Testis (tissue), 3 donors: ENCODE results near the gene TTBK2. TPM values are rescaled to one million over a fixed set of nuclear protein-coding genes. Genes with fewer than 3 reads are reported as not detected.
A peak's percentile ranks its signal among the peaks of the same experiment; 100 is the strongest.

Experiments used
- DNase-seq: peaks from one replicate; pipeline ENCODE4 v3.0.0-alpha.2; 2019
- H3K27ac ChIP-seq, 2 donors: fragments of 200-600 bp; sonication (generic); one replicate each; pipeline ENCODE4 v1.5.1; 2019
- H3K27me3 ChIP-seq: fragments of 200-600 bp; sonication (generic); one replicate; pipeline ENCODE4 v1.5.1; 2019
- H3K36me3 ChIP-seq: fragments of 200-600 bp; sonication (generic); one replicate; pipeline ENCODE4 v1.5.1; 2017; ENCODE audit warnings: low read depth; ENCODE audit errors: missing control alignments
- H3K4me1 ChIP-seq: fragments of 200-600 bp; sonication (generic); one replicate; pipeline ENCODE4 v1.5.1; 2019
- H3K4me3 ChIP-seq, 2 donors: fragments of 200-600 bp; sonication (generic); one replicate each; pipeline ENCODE4 v1.5.1; 2017 to 2019
- H3K9me3 ChIP-seq: fragments of 200-600 bp; sonication (generic); one replicate; pipeline ENCODE4 v1.5.1; 2017
- POLR2A ChIP-seq: fragments of 450-650 bp; IDR thresholded peaks from one replicate; pipeline ENCODE4 v1.6.1; 2017; ENCODE audit warnings: antibody characterized with exemption, mild to moderate bottlenecking, moderate library complexity
- WGBS, 2 donors: methylation state at CpG; one replicate each; pipeline ENCODE4 v1.1.5; 2018; 5-methylcytosine and 5-hydroxymethylcytosine counted together
- intact Hi-C: fragments of 100-400 bp; cut with DNase I; formaldehyde crosslinking; loops from one replicate; pipeline ENCODE4 v1.15.1; 2023; ENCODE audit warnings: low total_unique reads
- polyA plus RNA-seq: library from polyadenylated mRNA; stranded (reverse); fragments of 350-450 nt; fragmentation: Illumina TruSeq; extraction: RNeasy Lipid Tissue Mini Kit (QIAGEN cat#74804); gene quantifications from one replicate; pipeline ENCODE4 v1.2.3, GENCODE V29; 2014; ENCODE audit warnings: low read depth, low replicate concordance; ENCODE audit not compliant: insufficient read depth
- total RNA-seq, 2 donors: library from RNA; depleted of rRNA; stranded (reverse); fragments of >200 nt; gene quantifications; one replicate each; pipeline ENCODE4 v1.2.3, GENCODE V29; 2016
- TF ChIP-seq, protein P1 (sequence below), 3 experiments: fragments of 450-650 bp in 2 of 3; fragments of 200-600 bp in 1 of 3; sonication (generic) in 1 of 3; IDR thresholded peaks; one replicate each; pipeline ENCODE4 v1.5.1; 2016 to 2019; ENCODE audit warnings: antibody characterized with exemption in 3 of 3, mild to moderate bottlenecking in 2 of 3, moderate library complexity in 1 of 3

The TTBK2 gene
- total and polyA plus RNA-seq, 3 donors from 2014 or later: 37.0 to 80.8 (median 53.7) TPM

DNA sequence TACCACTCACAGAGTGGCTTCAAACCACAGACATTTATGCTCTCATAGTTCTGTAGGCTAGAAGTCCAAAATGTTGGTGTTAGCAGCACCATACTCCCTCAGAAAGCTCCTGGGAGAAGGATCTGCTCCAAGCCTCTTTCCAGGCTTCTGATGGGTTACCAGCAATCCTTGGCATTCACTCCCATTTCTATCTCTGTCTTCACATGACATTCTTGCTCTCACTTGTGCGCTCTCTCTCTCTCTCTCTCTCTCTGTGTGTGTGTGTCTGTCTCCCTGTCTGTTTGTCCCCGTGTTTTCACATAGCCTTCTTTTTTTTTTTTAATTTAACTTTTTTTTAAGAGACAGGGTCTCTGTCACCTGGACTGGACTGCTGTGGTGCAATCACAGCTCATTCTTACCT, 209.9 kb downstream of the TTBK2 start:
- no peak overlapping the region for H3K4me3 ChIP-seq
- TF ChIP-seq, protein P1, sequence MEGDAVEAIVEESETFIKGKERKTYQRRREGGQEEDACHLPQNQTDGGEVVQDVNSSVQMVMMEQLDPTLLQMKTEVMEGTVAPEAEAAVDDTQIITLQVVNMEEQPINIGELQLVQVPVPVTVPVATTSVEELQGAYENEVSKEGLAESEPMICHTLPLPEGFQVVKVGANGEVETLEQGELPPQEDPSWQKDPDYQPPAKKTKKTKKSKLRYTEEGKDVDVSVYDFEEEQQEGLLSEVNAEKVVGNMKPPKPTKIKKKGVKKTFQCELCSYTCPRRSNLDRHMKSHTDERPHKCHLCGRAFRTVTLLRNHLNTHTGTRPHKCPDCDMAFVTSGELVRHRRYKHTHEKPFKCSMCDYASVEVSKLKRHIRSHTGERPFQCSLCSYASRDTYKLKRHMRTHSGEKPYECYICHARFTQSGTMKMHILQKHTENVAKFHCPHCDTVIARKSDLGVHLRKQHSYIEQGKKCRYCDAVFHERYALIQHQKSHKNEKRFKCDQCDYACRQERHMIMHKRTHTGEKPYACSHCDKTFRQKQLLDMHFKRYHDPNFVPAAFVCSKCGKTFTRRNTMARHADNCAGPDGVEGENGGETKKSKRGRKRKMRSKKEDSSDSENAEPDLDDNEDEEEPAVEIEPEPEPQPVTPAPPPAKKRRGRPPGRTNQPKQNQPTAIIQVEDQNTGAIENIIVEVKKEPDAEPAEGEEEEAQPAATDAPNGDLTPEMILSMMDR (IDR thresholded peaks at IDR 0.05): no peak
- no peak for TF ChIP-seq POLR2A
- no peaks in the 10 kb centered on the region for H3K27me3 ChIP-seq
- no peaks in the 10 kb centered on the region for H3K9me3 ChIP-seq
- no peaks in the 10 kb centered on the region for H3K36me3 ChIP-seq
- no peak overlapping the region for H3K27ac ChIP-seq
- 80 to 82% methylated on average over 2 of the region's 2 CpGs for WGBS, 2 donors
- intact Hi-C loops: no loop called here
- H3K4me1 ChIP-seq: no peaks in the 10 kb centered on the region
- no peak for DNase-seq

DNA sequence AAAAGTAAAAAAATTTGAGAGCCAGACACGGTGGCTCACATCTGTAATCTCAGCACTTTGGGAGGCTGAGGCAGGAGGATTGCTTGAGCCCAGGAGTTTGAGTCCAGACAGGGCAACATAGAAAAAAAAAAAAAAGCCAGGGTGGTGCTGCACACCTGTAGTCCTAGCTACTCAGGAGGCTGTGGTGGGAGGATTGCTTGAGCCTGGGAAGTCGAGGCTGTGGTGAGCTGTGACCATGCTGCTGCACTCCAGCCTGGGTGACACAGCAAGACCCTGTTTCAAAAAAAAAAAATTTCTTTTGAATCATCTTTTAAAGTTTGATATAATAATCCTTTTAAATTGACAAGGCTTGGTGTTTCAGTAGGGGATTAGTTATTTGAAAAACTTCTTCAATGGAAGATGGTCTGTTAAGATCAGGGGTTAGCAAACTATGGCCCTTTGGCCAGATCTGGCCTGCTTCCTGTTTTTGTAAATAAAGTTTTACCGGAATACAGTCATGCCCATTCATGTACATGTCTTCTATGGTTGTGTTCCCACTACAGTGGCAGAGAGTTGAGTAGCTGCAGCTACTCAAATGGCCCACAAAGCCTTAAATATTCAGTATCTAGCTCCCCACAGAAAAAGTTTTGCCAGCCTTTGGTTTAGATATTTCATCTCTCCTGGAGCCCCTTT, 212.6 kb downstream of the TTBK2 start:
- 89 to 93% methylated on average over 3 of the region's 3 CpGs for WGBS, 2 donors
- no peak overlapping the region for H3K27ac ChIP-seq
- TF ChIP-seq, protein P1 (IDR thresholded peaks at IDR 0.05): no peak
- no peak for TF ChIP-seq POLR2A
- H3K9me3 ChIP-seq: no peaks in the 10 kb centered on the region
- no peaks in the 10 kb centered on the region for H3K4me1 ChIP-seq
- no peak for DNase-seq
- no peaks in the 10 kb centered on the region for H3K36me3 ChIP-seq
- intact Hi-C loops: no loop called here
- H3K27me3 ChIP-seq: no peaks in the 10 kb centered on the region
- no peak overlapping the region for H3K4me3 ChIP-seq

DNA sequence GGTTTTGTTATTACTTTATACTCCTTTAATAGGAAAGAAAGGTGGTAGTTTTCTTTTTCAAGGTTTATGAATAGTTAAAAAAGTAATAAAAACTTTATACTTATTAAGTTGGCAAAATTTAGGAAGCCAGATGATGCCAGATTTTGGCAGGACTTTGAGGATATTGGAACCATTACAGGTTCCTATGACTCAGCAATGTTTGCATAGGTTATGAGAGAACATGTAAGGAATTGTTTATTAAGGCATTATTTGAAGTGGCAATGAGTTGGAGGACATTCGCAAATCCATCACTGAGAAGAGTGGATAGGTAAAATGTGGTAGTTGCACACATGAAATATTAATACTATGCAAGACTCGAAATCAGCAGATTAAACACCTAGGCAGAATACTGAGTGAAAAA, 213.5 kb downstream of the TTBK2 start:
- no peaks in the 10 kb centered on the region for H3K27me3 ChIP-seq
- no peaks in the 10 kb centered on the region for H3K9me3 ChIP-seq
- no peak overlapping the region for H3K4me3 ChIP-seq
- TF ChIP-seq, protein P1 (IDR thresholded peaks at IDR 0.05): no peak
- TF ChIP-seq POLR2A: no peak
- DNase-seq: no peak
- no peaks in the 10 kb centered on the region for H3K36me3 ChIP-seq
- no peak overlapping the region for H3K27ac ChIP-seq
- WGBS, 2 donors: 82 to 90% methylated on average over 2 of the region's 2 CpGs
- intact Hi-C loops: no loop called here
- H3K4me1 ChIP-seq: no peaks in the 10 kb centered on the region

DNA sequence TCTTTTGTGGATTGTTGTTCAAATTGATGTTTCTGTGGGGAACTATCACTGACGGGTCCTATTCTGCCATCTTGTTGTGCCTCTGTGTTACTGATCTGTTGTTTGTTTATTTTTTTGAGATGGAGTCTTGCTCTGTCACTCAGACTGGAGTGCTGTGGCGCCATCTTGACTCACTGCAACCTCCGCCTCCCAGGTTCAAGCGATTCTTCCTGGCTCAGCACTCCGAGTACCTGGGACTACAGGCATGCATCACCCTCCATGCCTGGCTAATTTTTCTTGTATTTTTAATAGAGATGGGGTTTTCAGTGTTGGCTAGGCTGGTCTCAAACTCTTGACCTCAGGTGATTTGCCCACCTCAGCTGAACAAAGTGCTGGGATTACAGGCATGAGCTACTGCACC, 215.2 kb downstream of the TTBK2 start:
- H3K27me3 ChIP-seq: no peaks in the 10 kb centered on the region
- 88 to 96% methylated on average over 5 of the region's 5 CpGs for WGBS, 2 donors
- H3K9me3 ChIP-seq: no peaks in the 10 kb centered on the region
- intact Hi-C loops: no loop called here
- no peak for DNase-seq
- H3K4me1 ChIP-seq: no peaks in the 10 kb centered on the region
- TF ChIP-seq POLR2A: no peak
- TF ChIP-seq, protein P1 (IDR thresholded peaks at IDR 0.05): no peak
- no peaks in the 10 kb centered on the region for H3K36me3 ChIP-seq
- no peak overlapping the region for H3K4me3 ChIP-seq
- no peak overlapping the region for H3K27ac ChIP-seq

DNA sequence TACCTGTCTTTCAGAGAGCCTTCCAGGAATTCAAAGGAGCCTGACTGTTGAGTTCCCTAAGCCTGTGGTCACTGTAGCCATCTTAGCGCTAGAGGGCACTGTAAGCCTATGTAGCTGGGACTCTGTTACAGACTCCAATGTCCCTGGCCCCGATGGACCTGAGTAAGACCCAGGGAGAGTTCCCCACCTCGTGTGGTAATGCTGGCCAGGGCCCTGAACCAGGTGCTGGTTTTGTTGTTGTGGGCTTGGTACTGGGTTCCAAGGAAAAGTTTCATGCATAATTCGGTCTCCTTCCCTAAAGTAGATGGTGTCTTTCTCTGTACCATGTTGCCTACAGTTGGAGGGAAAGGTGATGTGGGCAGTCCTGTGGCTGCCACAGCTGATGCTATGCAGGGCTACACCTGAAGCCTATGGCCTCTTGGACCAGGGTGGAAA, 216.1 kb downstream of the TTBK2 start:
- Histone ChIP-seq H3K9me3 (no peaks in the 10 kb centered on the region), H3K27ac (no peak overlapping the region), H3K36me3 (no peaks in the 10 kb centered on the region), H3K4me3 (no peak overlapping the region), H3K4me1 (no peaks in the 10 kb centered on the region), H3K27me3 (no peaks in the 10 kb centered on the region)
- TF ChIP-seq, protein P1 (IDR thresholded peaks at IDR 0.05): peak in 2 of 3 experiments; percentile 45 to 52
- TF ChIP-seq POLR2A: no peak
- WGBS, 2 donors: 24 to 41% methylated on average over 3 to 4 of the region's 4 CpGs
- intact Hi-C loops: no loop called here
- DNase-seq: peak; percentile 57
